OCI-LY1 (cell line): ENCODE results near the gene GOLGA7B.
"Not testable (repeated sequence)": the region's sequence is repeated elsewhere in the genome, so short reads cannot be mapped to it uniquely, and the experiment has no call there.

Experiments
- H2AFZ ChIP-seq: fragments of 200-600 bp; sonication (generic), shearing (Covaris generic); 2 replicates; pipeline ENCODE4 v1.6.0; 2014; ENCODE audit warnings: antibody characterized with exemption, mild to moderate bottlenecking, low read length
- H3F3A ChIP-seq: fragments of 200-600 bp; sonication (generic), shearing (Covaris generic); 2 replicates; pipeline ENCODE4 v1.6.0; 2014; ENCODE audit warnings: mild to moderate bottlenecking, antibody characterized with exemption, low read length, moderate library complexity; ENCODE audit not compliant: insufficient read depth
- H3K27ac ChIP-seq: fragments of 200-600 bp; sonication (generic); 2 replicates; pipeline ENCODE4 v1.5.1; 2014; ENCODE audit warnings: low read length, mixed run types, mild to moderate bottlenecking, low read depth; ENCODE audit not compliant: poor library complexity, severe bottlenecking
- H3K27me3 ChIP-seq: fragments of 200-600 bp; sonication (generic); 2 replicates; pipeline ENCODE4 v1.6.0; 2014; ENCODE audit warnings: antibody characterized with exemption, mild to moderate bottlenecking, low read length, moderate library complexity; ENCODE audit not compliant: insufficient read depth
- H3K36me3 ChIP-seq: fragments of 200-600 bp; sonication (generic); 2 replicates; pipeline ENCODE4 v1.6.1; 2014; ENCODE audit warnings: mild to moderate bottlenecking, antibody characterized with exemption, low read length, moderate library complexity, mixed read lengths; ENCODE audit not compliant: insufficient read depth
- H3K4me1 ChIP-seq: fragments of 200-600 bp; sonication (generic); 2 replicates; pipeline ENCODE4 v1.5.1; 2014; ENCODE audit warnings: mild to moderate bottlenecking, low read length, moderate library complexity; ENCODE audit not compliant: insufficient read depth, severe bottlenecking
- H3K4me2 ChIP-seq: fragments of 200-600 bp; sonication (generic), shearing (Covaris generic); 2 replicates; pipeline ENCODE4 v1.6.1; 2014; ENCODE audit warnings: low read length
- H3K4me3 ChIP-seq: fragments of 200-600 bp; sonication (generic); 2 replicates; pipeline ENCODE4 v1.5.1; 2014; ENCODE audit warnings: low read length, low read depth, mild to moderate bottlenecking, mixed read lengths; ENCODE audit not compliant: poor library complexity, severe bottlenecking
- H3K79me2 ChIP-seq: fragments of 200-600 bp; shearing (Covaris generic); 2 replicates; pipeline ENCODE4 v1.6.1; 2016; ENCODE audit warnings: mixed run types, low read length, mixed read lengths; ENCODE audit not compliant: insufficient read depth
- H3K9ac ChIP-seq: fragments of 200-600 bp; sonication (generic), shearing (Covaris generic); 2 replicates; pipeline ENCODE4 v1.6.1; 2014; ENCODE audit warnings: mild to moderate bottlenecking, low read length, mixed read lengths
- H3K9me2 ChIP-seq: fragments of 200-600 bp; sonication (generic), shearing (Covaris generic); 2 replicates; pipeline ENCODE4 v1.6.1; 2014; ENCODE audit warnings: low read depth, mild to moderate bottlenecking, low read length, mixed read lengths
- H3K9me3 ChIP-seq: fragments of 200-600 bp; shearing (Covaris generic); 2 replicates; pipeline ENCODE4 v1.6.1; 2014; ENCODE audit warnings: low read length, mixed read lengths
- H4K20me1 ChIP-seq: fragments of 200-600 bp; sonication (generic), shearing (Covaris generic); 2 replicates; pipeline ENCODE4 v1.6.0; 2016; ENCODE audit warnings: mild to moderate bottlenecking, low read length; ENCODE audit not compliant: insufficient read depth
- EZH2 ChIP-seq: fragments of 200-600 bp; sonication (generic), shearing (Covaris generic); IDR thresholded peaks from 2 replicates; pipeline ENCODE4 v1.8.0; 2017; ENCODE audit warnings: borderline replicate concordance, mixed run types, mild to moderate bottlenecking, antibody characterized with exemption, low read length, moderate library complexity, mixed read lengths
- TF ChIP-seq, protein P1 (sequence below): fragments of 200-600 bp; sonication (generic), shearing (Covaris generic); IDR thresholded peaks from 2 replicates; pipeline ENCODE4 v1.5.1; 2017; ENCODE audit warnings: mild to moderate bottlenecking, antibody characterized with exemption, low read length, moderate library complexity, mixed read lengths

The GOLGA7B gene

DNA sequence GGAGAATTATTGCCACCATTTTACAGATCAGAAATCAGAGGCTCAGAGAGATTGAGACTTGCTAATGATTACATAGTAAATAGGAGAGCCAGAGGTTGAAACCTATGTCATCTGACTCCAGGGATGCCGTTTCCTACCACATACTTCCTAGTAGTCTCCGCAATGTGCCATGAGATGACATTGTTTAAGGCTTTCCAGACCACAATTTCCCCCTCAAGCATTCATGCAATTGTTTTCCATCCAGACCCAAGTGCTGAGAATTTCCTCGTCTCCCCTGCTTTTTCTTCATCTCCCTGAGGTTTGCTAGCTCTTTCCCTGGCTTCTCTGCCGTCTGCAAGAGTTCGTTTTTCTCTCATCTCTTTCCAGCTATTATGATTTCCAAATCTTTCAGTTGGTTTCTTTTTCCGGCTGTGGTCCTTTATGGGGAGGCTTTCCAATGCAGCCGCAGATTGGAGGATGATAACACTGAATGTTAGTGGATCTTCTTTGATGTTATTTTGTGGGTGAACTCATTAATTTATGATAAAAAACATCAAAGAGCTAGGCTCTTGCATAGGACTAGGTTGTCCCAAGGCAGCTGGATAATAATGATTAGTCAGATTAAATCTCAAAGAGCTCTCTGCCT lies 6.9 kb upstream of the GOLGA7B start:
- no peaks in the 10 kb centered on the region for H3K36me3 ChIP-seq
- TF ChIP-seq, protein P1, sequence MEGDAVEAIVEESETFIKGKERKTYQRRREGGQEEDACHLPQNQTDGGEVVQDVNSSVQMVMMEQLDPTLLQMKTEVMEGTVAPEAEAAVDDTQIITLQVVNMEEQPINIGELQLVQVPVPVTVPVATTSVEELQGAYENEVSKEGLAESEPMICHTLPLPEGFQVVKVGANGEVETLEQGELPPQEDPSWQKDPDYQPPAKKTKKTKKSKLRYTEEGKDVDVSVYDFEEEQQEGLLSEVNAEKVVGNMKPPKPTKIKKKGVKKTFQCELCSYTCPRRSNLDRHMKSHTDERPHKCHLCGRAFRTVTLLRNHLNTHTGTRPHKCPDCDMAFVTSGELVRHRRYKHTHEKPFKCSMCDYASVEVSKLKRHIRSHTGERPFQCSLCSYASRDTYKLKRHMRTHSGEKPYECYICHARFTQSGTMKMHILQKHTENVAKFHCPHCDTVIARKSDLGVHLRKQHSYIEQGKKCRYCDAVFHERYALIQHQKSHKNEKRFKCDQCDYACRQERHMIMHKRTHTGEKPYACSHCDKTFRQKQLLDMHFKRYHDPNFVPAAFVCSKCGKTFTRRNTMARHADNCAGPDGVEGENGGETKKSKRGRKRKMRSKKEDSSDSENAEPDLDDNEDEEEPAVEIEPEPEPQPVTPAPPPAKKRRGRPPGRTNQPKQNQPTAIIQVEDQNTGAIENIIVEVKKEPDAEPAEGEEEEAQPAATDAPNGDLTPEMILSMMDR = no peak
- TF ChIP-seq EZH2 = no peak
- H3K9ac ChIP-seq = no peak overlapping the region
- H4K20me1 ChIP-seq = no peaks in the 10 kb centered on the region
- H3K27ac ChIP-seq = no peak overlapping the region
- H3K27me3 ChIP-seq = no peaks in the 10 kb centered on the region
- no peaks in the 10 kb centered on the region for H3F3A ChIP-seq
- no peaks in the 10 kb centered on the region for H3K9me3 ChIP-seq
- H3K79me2 ChIP-seq = no peaks in the 10 kb centered on the region
- no peaks in the 10 kb centered on the region for H3K9me2 ChIP-seq
- no peak overlapping the region for H3K4me3 ChIP-seq
- H3K4me1 ChIP-seq = no peaks in the 10 kb centered on the region
- no peak overlapping the region for H3K4me2 ChIP-seq
- H2AFZ ChIP-seq = no peak overlapping the region

DNA sequence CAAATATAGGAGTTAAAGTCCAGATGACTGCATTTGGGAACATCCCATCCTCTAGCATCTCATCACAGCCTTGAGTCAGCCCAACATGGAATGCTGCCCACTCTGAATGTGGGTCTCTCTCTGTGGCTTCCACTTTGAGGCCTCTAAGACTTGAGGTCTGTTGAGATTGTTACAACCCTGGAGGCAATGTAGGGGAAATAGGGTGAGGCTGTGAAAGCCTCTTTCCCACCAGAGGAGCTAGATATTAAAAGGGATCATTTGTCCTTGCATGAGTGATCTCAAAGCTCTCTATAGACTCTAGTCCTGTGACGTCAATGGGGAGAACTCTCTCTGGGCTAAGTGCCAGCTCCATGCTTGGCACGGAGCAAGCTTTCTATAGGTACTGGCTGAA lies 6.4 kb upstream of the GOLGA7B start:
- no peaks in the 10 kb centered on the region for H3K4me1 ChIP-seq
- no peaks in the 10 kb centered on the region for H3K27me3 ChIP-seq
- no peak for TF ChIP-seq EZH2
- TF ChIP-seq, protein P1 = no peak
- H3K27ac ChIP-seq = no peak overlapping the region
- no peak overlapping the region for H3K4me3 ChIP-seq
- no peak overlapping the region for H2AFZ ChIP-seq
- H3K36me3 ChIP-seq = no peaks in the 10 kb centered on the region
- no peaks in the 10 kb centered on the region for H3F3A ChIP-seq
- no peaks in the 10 kb centered on the region for H4K20me1 ChIP-seq
- H3K9me2 ChIP-seq = no peaks in the 10 kb centered on the region
- no peaks in the 10 kb centered on the region for H3K9me3 ChIP-seq
- H3K9ac ChIP-seq = no peak overlapping the region
- H3K79me2 ChIP-seq = no peaks in the 10 kb centered on the region
- H3K4me2 ChIP-seq = no peak overlapping the region

DNA sequence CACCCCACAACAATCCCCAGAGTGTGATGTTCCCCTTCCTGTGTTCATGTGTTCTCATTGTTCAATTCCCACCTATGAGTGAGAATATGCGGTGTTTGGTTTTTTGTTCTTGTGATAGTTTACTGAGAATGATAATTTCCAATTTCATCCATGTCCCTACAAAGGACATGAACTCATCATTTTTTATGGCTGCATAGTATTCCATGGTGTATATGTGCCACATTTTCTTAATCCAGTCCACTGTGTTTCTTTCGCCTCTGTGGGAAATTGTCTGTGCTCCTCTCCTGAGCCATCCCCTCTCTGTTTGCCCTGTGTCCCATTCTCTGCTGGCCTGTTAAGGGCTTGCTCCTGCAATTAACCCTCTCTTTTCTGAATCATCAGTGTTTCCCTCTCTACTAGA lies 5.7 kb upstream of the GOLGA7B start:
- H3K9me3 ChIP-seq, H3F3A ChIP-seq, H4K20me1 ChIP-seq, H2AFZ ChIP-seq, H3K27me3 ChIP-seq, H3K79me2 ChIP-seq, H3K9me2 ChIP-seq, H3K4me2 ChIP-seq, H3K4me3 ChIP-seq, H3K27ac ChIP-seq, H3K4me1 ChIP-seq, H3K9ac ChIP-seq, H3K36me3 ChIP-seq: not testable (repeated sequence)

DNA sequence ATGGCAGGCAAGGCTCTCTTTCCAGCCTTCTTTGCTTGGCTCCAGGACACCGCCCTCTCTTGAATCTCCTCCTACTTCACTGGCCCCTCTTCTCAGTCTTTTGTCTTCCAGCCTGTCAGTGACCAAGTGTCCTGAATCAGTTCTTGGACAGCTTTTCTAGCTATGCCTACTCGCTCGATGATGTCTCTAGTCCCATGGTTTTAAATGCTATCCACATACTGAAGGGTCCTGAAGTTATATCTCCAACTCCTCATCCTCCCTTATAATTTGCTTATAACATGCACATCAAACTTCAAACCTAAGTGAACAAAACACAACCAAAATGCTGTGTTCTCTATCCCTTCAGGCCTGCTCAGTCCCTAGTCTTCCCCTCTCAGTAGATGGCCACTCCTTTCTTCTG lies 5.0 kb upstream of the GOLGA7B start:
- Histone ChIP-seq H3K4me2 (no peak overlapping the region), H3F3A (no peaks in the 10 kb centered on the region), H2AFZ (no peak overlapping the region), H3K4me3 (no peak overlapping the region), H3K9me3 (no peaks in the 10 kb centered on the region), H3K79me2 (no peaks in the 10 kb centered on the region), H3K27ac (no peak overlapping the region), H3K36me3 (no peaks in the 10 kb centered on the region), H3K9ac (no peak overlapping the region), H3K9me2 (no peaks in the 10 kb centered on the region), H3K27me3 (no peaks in the 10 kb centered on the region), H3K4me1 (no peaks in the 10 kb centered on the region), H4K20me1 (no peaks in the 10 kb centered on the region)
- TF ChIP-seq EZH2 = no peak
- TF ChIP-seq, protein P1 = no peak
